ENCODE data around the gene FAM241A.
A peak's percentile ranks its signal among the peaks of the same experiment; 100 is the strongest.

The FAM241A gene

DNA sequence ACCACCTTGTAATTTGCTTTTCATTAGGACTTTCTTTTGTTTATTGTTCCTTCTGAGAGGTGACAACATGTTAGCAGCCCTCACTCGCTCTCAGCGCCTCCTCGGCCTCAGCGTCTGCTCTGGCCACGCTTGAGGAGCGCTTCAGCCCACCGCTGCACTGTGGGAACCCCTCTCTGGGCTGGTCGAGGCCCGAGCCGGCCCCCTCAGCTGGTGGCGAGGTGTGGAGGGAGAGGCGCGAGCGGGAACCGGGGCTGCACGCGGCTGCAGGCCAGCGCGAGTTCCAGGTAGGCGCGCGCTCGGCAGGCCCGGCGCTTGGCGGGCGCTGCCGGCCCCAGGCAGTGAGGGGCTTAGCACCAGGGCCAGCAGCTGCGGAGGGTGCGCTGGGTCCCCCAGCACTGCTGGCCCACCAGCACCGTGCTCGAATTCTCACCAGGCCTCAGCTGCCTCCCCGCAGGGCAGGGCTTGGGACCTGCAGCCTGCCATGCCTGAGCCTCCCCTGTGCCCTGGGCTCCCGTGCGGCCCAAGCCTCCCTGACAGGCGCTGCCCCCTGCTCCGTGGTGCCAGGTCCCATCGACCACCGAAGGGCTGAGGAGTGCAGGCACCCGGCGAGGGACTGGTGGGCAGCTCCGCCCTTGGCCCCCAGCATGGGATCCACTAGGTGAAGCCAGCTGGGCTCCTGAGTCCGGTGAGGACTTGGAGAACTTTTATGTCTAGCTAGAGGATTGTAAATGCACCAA is 77.1 kb downstream of the FAM241A start:
- no peak for DNase-seq

DNA sequence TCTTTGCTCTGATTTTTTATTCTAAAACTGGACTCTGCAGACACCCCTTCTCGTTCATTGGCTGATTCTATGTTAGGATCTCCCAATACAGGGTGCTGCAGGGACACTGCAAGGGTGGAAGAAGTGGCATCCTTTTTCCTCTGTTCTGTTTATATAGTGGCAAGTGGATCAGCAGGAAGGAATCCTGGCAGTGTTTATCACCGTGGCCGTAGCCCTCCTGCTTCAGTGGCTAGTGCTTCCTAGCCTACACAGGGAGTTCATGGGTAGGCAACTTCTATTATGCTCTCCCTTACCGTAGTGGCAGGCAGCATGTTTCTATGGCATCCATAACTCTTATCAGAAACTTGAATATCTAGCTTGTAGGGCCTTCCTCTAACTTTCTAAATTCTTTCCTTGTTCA is 79.9 kb downstream of the FAM241A start:
- no peak for DNase-seq

GRCh38 chr4:112230879-112231778 is 85.9 kb downstream of the FAM241A start:
- peak; percentile 91 for DNase-seq

DNA sequence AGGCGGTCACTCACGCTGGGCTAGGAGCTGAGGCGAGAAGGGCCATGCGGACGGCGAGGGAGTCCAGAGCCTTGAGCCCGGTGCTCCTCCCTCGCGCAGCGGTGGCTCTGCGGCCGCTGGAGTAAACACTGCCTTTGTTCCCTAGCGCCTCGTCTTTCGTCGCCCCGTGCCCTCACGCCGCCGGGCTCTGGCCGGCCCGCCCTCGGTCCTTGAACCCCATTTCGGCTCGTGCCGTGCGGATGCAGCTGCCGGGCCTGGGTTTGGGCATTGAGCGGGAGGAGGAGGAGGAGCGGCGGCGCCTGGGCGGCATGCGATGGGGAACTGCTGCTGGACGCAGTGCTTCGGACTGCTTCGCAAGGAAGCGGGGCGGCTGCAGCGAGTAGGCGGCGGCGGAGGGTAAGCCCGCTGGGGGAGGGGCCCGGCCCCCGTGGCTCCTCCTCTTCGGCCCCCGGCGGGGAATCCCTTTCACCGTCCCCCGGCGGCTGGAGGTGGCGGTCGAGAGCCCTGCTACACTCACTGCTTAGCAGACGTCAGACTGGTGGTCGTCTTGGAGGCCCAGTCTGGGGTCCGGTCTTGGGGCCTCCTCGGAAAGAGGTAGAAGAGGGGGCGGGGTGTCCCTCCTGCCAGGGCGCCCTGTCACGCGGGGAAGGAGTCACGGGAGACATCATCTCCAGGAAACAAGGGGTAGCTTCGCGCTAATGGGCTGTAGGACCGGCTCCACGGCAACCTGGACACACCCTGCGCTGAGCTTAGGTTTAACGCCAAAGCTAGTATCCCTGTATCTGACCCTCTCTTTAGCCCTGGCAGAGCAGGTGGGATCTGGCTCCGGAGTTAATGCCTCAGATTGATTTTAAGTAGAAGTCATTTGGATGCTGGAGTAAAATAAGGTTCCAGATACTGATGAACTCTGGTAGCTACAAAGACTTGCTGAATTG is 86.8 kb downstream of the FAM241A start, which contains the start of gene AP1AR:
TSS of gene AP1AR (plus strand) at position 9 of the 935 bp plus-strand sequence. CDS start at position 314, 305 bp downstream.
- peak; percentile 70 for DNase-seq

DNA sequence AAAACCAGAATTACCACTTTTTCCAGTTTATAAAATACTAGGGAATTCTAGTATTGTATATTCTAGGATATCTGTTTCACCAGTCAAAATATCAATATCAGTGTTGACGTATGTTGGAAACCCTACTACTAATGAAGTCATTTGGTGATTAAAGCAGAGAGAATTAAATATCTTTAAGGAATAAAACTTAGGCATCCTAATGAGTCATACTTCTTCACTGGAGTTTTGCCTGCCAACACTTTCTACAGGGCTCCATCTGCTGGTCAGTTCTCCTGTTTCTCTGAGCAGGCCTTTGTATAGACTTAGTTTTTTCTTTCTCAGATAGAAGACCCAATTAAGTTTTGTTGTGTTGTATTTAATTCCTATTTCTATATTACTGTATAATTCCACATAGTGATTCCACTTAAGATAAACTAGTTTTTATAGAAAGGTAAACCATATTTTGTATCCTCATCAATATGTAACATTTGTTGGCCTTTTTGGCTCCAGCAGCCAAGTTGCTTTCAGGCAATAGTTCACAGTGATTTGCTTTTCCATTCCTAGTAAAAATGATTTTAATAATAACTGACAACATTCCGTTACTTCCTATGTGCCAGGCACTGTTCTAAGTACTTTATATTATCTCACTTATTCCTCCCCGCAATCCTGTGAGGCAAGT is 89.8 kb downstream of the FAM241A start:
- DNase-seq = peak; percentile 34

DNA sequence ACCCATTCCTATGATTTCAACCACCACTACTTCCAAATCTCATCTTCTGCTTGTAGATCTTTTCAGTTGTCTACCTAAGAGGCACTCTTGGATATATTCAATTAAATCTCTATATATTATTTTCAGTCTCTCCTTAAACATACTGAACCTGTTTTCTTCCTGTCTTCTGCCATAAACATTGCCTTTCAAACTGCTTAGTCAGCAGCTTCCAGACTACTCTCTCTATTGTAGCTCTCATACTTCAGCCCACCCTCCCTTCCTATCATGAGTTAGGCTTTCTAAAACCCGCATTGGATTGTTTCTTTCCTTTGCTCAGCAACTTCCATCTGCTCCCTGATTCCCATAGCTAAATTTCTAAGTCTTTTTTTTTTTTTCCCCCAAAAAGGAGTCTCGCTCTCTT is 90.8 kb downstream of the FAM241A start:
- DNase-seq = no peak

GRCh38 chr4:112238833-112239232 is 93.6 kb downstream of the FAM241A start:
- no peak for DNase-seq
